K562 (cell line): Measurements from ENCODE around the gene OCSTAMP.

ENCODE experiments used
- HDGF ChIP-seq: fragments of 450-650 bp; IDR thresholded peaks from 2 replicates; pipeline ENCODE4 v1.6.1; 2016
- OTX1 ChIP-seq: fragments of 450-650 bp; formaldehyde crosslinking; IDR thresholded peaks from 2 replicates; pipeline ENCODE4 v1.4.0; 2022; ENCODE audit warnings: mild to moderate bottlenecking
- POLR2A ChIP-seq: fragments of 450-650 bp; conservative IDR thresholded peaks from 2 replicates; pipeline ENCODE4 v1.6.1; 2016
- RBBP5 ChIP-seq: fragments of 200-600 bp; sonication (generic); IDR thresholded peaks from 2 replicates; pipeline ENCODE4 v1.6.1; 2012; ENCODE audit warnings: borderline replicate concordance, mild to moderate bottlenecking, low read length, control low read depth, inconsistent platforms; ENCODE audit not compliant: insufficient read depth, poor library complexity, severe bottlenecking
- ZBTB1 ChIP-seq: sonication (generic); formaldehyde crosslinking; IDR thresholded peaks from 2 replicates; pipeline ENCODE4 v1.8.1; 2023; ENCODE audit warnings: missing genetic modification reagents, low read depth, mild to moderate bottlenecking, borderline replicate concordance
- ZNF184 ChIP-seq: sonication (generic); formaldehyde crosslinking; IDR thresholded peaks from 2 replicates; pipeline ENCODE4 v1.5.0; 2020; ENCODE audit warnings: missing genetic modification reagents

GRCh38 chr20:46572790-46573189 is 22.3 kb upstream of the OCSTAMP start:
- TF ChIP-seq ZBTB1 (CRISPR knock-in tag): no peak
- TF ChIP-seq RBBP5: no peak
- TF ChIP-seq HDGF: no peak
- TF ChIP-seq ZNF184 (CRISPR knock-in tag): no peak
- TF ChIP-seq OTX1 (CRISPR knock-in tag): no peak
- no peak for TF ChIP-seq POLR2A
